NCI-H2196 (cell line): Measurements from ENCODE around the gene PRDM16.

Experiments used
- DNase-seq: peaks from one replicate; lab custom pipeline; 2025; ENCODE audit not compliant: unreplicated experiment; lab: John Stamatoyannopoulos, UW

PRDM16 gene

GRCh38 chr1:3292868-3293562 is 224.0 kb downstream of the PRDM16 start:
- no peak for DNase-seq

GRCh38 chr1:3293563-3294080 is 224.6 kb downstream of the PRDM16 start:
- DNase-seq: no peak

- no peak for DNase-seq
Measured at GRCh38 chr1:3294450-3294849, 225.4 kb downstream of the PRDM16 start.

- no peak for DNase-seq
Measured at GRCh38 chr1:3295846-3296245, 226.8 kb downstream of the PRDM16 start.

- no peak for DNase-seq
Measured at GRCh38 chr1:3296326-3296725, 227.3 kb downstream of the PRDM16 start.

- DNase-seq: no peak
Measured at GRCh38 chr1:3296826-3297225, 227.8 kb downstream of the PRDM16 start.

- DNase-seq: no peak
Measured at GRCh38 chr1:3297756-3298155, 228.8 kb downstream of the PRDM16 start.

- DNase-seq: no peak
Measured at GRCh38 chr1:3298197-3298596, 229.2 kb downstream of the PRDM16 start.

GRCh38 chr1:3304246-3304645 is 235.2 kb downstream of the PRDM16 start:
- DNase-seq: no peak

GRCh38 chr1:3304692-3305091 is 235.7 kb downstream of the PRDM16 start:
- DNase-seq: no peak

GRCh38 chr1:3305156-3305555 is 236.2 kb downstream of the PRDM16 start:
- no peak for DNase-seq

- no peak for DNase-seq
Measured at GRCh38 chr1:3306583-3307291, 237.7 kb downstream of the PRDM16 start.

GRCh38 chr1:3307359-3307758 is 238.4 kb downstream of the PRDM16 start:
- no peak for DNase-seq

- no peak for DNase-seq
Measured at GRCh38 chr1:3308053-3308452, 239.1 kb downstream of the PRDM16 start.

- no peak for DNase-seq
Measured at GRCh38 chr1:3310718-3311400, 241.9 kb downstream of the PRDM16 start.

- no peak for DNase-seq
Measured at GRCh38 chr1:3311711-3312110, 242.7 kb downstream of the PRDM16 start.

- DNase-seq: no peak
Measured at GRCh38 chr1:3312310-3312897, 243.4 kb downstream of the PRDM16 start.

- DNase-seq: no peak
Measured at GRCh38 chr1:3312898-3313575, 244.0 kb downstream of the PRDM16 start.

- no peak for DNase-seq
Measured at GRCh38 chr1:3313576-3313950, 244.6 kb downstream of the PRDM16 start.

- DNase-seq: no peak
Measured at GRCh38 chr1:3314491-3315381, 245.7 kb downstream of the PRDM16 start.
